Ascending aorta (tissue), 2 donors: ENCODE measurements around the gene SQOR. TPM values are rescaled to one million over a fixed set of nuclear protein-coding genes. Genes with fewer than 3 reads are reported as not detected.

ENCODE experiments used
- DNase-seq, 2 donors: peaks; one replicate each; pipeline ENCODE4 v3.0.0-alpha.2; 2019; ENCODE audit warnings: low spot score in 2 of 2
- H3K27ac ChIP-seq, 2 donors: fragments of 200-600 bp; sonication (generic); one replicate each; pipeline ENCODE4 v1.5.1; 2016 to 2017; ENCODE audit warnings: mild to moderate bottlenecking in 1 of 2
- H3K27me3 ChIP-seq: fragments of 200-600 bp; sonication (generic); one replicate; pipeline ENCODE4 v1.5.1; 2017
- H3K36me3 ChIP-seq, 2 donors: fragments of 200-600 bp; sonication (generic); one replicate each; pipeline ENCODE4 v1.5.1; 2016
- H3K4me1 ChIP-seq, 2 donors: fragments of 200-600 bp; sonication (generic); one replicate each; pipeline ENCODE4 v1.5.1; 2016 to 2017; ENCODE audit warnings: mild to moderate bottlenecking in 1 of 2
- H3K4me3 ChIP-seq, 2 donors: fragments of 200-600 bp; sonication (generic); one replicate each; pipeline ENCODE4 v1.5.1; 2016 to 2017; ENCODE audit warnings: mild to moderate bottlenecking in 1 of 2
- H3K9me3 ChIP-seq, 2 donors: fragments of 200-600 bp; sonication (generic); one replicate each; pipeline ENCODE4 v1.5.1; 2016
- CTCF ChIP-seq, 3 experiments: fragments of 200-600 bp in 2 of 3; fragments of 450-650 bp in 1 of 3; sonication (generic) in 2 of 3; IDR thresholded peaks; one replicate each; pipeline ENCODE4 v1.5.1; 2016 to 2019; ENCODE audit warnings: antibody characterized with exemption in 3 of 3, mild to moderate bottlenecking in 1 of 3, moderate library complexity in 1 of 3
- intact Hi-C: fragments of 100-400 bp; cut with DNase I; formaldehyde crosslinking; loops from one replicate; pipeline ENCODE4 v1.15.1; 2023
- total RNA-seq: library from RNA; depleted of rRNA; stranded (reverse); fragments of >200 nt; gene quantifications from one replicate; pipeline ENCODE4 v1.1.0, GENCODE V29; 2016

SQOR gene
- total RNA-seq, 1 donor from 2014 or later: 61.4 TPM

- H3K4me3 ChIP-seq: peak overlapping the region in 1 of 2 donors; percentile 9
- DNase-seq: peak in 1 of 2 donors; percentile 74
- intact Hi-C loops: loop anchor here (2.0 kb wide), 2 partner anchors 18 to 26 kb away; partner anchors contain the start of gene SQOR
- peak in 2 of 3 experiments; percentile 9 to 12 for TF ChIP-seq CTCF (IDR thresholded peaks at IDR 0.05)
- H3K36me3 ChIP-seq: peaks cover 11 to 22% of the 10 kb centered on the region in 2 donors
- H3K9me3 ChIP-seq: no peaks in the 10 kb centered on the region
- H3K4me1 ChIP-seq: peaks cover 10 to 31% of the 10 kb centered on the region in 2 donors
- no peaks in the 10 kb centered on the region for H3K27me3 ChIP-seq
- H3K27ac ChIP-seq: peak overlapping the region; percentile 82 to 90
Observed at GRCh38 chr15:45660231-45660979, 25.6 kb downstream of the SQOR start.

- no peak for DNase-seq
- H3K9me3 ChIP-seq: no peaks in the 10 kb centered on the region
- no peaks in the 10 kb centered on the region for H3K27me3 ChIP-seq
- peaks cover 13 to 22% of the 10 kb centered on the region in 2 donors for H3K36me3 ChIP-seq
- intact Hi-C loops: no loop called here
- H3K4me3 ChIP-seq: no peak overlapping the region
- TF ChIP-seq CTCF (IDR thresholded peaks at IDR 0.05): no peak
- no peak overlapping the region for H3K27ac ChIP-seq
- peaks cover 10 to 31% of the 10 kb centered on the region in 2 donors for H3K4me1 ChIP-seq
Observed at GRCh38 chr15:45662375-45662774, 27.5 kb downstream of the SQOR start.

GRCh38 chr15:45664451-45664850, 29.6 kb downstream of the SQOR start:
- intact Hi-C loops: no loop called here
- Histone ChIP-seq H3K9me3 (no peaks in the 10 kb centered on the region), H3K4me3 (no peak overlapping the region), H3K4me1 (peaks cover 10 to 31% of the 10 kb centered on the region in 2 donors), H3K36me3 (peaks cover 24 to 25% of the 10 kb centered on the region in 2 donors), H3K27me3 (no peaks in the 10 kb centered on the region), H3K27ac (peak overlapping the region; percentile 50 to 55)
- no peak for DNase-seq
- no peak for TF ChIP-seq CTCF (IDR thresholded peaks at IDR 0.05)

- intact Hi-C loops: no loop called here
- H3K27ac ChIP-seq: peak overlapping the region; percentile 50 to 55
- H3K9me3 ChIP-seq: no peaks in the 10 kb centered on the region
- DNase-seq: no peak
- H3K36me3 ChIP-seq: peaks cover 28 to 32% of the 10 kb centered on the region in 2 donors
- peaks cover 10 to 24% of the 10 kb centered on the region in 2 donors for H3K4me1 ChIP-seq
- no peak overlapping the region for H3K4me3 ChIP-seq
- no peaks in the 10 kb centered on the region for H3K27me3 ChIP-seq
- TF ChIP-seq CTCF (IDR thresholded peaks at IDR 0.05): no peak
Observed at GRCh38 chr15:45665261-45665660, 30.4 kb downstream of the SQOR start.

GRCh38 chr15:45666119-45666875, 31.5 kb downstream of the SQOR start:
- H3K4me1 ChIP-seq: peaks cover 3 to 14% of the 10 kb centered on the region in 2 donors
- H3K9me3 ChIP-seq: no peaks in the 10 kb centered on the region
- H3K27me3 ChIP-seq: no peaks in the 10 kb centered on the region
- no peak overlapping the region for H3K4me3 ChIP-seq
- TF ChIP-seq CTCF (IDR thresholded peaks at IDR 0.05): no peak
- intact Hi-C loops: no loop called here
- DNase-seq: no peak
- peaks cover 36 to 41% of the 10 kb centered on the region in 2 donors for H3K36me3 ChIP-seq
- H3K27ac ChIP-seq: no peak overlapping the region
